ENCODE measurements around the gene USPL1.
"Not testable (repeated sequence)": the region's sequence is repeated elsewhere in the genome, so short reads cannot be mapped to it uniquely, and the experiment has no call there.

The USPL1 gene

DNA sequence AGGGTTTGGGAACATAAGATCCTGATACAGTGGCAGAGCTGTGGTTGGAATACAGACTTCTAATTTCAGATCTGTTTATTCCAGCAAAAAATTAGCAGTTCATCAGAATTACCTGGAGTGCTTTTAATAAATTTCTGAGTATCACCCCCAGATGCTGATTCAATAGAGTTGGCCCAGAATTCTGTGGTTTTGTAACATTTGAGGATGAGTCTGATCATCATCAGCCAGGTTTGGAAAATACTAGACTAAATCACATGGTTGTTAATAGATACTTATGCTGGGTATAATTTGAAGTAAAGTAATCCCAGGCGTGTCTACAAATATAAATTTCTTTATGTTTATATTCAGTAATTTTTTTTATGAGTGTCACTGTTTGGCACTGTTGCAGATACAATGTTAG lies 4.8 kb downstream of the USPL1 start:
- DNase-seq (ENCODE audit: low spot score): no peak
- H3K9me3 Mint-ChIP-seq: no peaks in the 10 kb centered on the region
- no peak overlapping the region for H3K4me3 Mint-ChIP-seq
- H3K36me3 Mint-ChIP-seq (ENCODE audit: low read depth): peaks cover 32% of the 10 kb centered on the region
- H3K4me1 Mint-ChIP-seq (ENCODE audit: low read depth): peaks cover 37% of the 10 kb centered on the region
- H3K27me3 Mint-ChIP-seq (ENCODE audit: low read depth): no peaks in the 10 kb centered on the region
- H3K27ac Mint-ChIP-seq: no peak overlapping the region

DNA sequence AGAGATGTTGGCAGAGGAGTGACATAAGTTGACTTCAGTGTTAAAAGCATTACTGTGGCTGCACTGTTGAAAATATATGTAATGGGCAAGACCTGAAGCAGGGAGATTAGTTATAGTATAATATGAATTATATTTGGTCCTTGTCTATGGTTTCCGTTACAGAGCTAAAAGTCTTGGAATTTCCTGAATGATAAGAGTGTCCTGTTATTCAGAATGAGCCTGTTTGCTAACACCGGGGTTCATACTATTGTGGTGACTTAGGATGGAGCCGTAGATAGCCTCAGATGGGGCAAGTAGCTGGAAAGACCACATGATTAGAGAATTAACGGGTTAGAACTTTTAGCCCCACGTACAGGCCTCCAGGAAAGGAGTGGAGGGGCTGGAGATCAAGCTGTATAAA lies 5.7 kb downstream of the USPL1 start:
- H3K36me3 Mint-ChIP-seq (ENCODE audit: low read depth): peaks cover 36% of the 10 kb centered on the region
- DNase-seq (ENCODE audit: low spot score): no peak
- no peaks in the 10 kb centered on the region for H3K27me3 Mint-ChIP-seq (ENCODE audit: low read depth)
- peaks cover 40% of the 10 kb centered on the region for H3K4me1 Mint-ChIP-seq (ENCODE audit: low read depth)
- H3K27ac Mint-ChIP-seq: no peak overlapping the region
- no peak overlapping the region for H3K4me3 Mint-ChIP-seq
- H3K9me3 Mint-ChIP-seq: no peaks in the 10 kb centered on the region

DNA sequence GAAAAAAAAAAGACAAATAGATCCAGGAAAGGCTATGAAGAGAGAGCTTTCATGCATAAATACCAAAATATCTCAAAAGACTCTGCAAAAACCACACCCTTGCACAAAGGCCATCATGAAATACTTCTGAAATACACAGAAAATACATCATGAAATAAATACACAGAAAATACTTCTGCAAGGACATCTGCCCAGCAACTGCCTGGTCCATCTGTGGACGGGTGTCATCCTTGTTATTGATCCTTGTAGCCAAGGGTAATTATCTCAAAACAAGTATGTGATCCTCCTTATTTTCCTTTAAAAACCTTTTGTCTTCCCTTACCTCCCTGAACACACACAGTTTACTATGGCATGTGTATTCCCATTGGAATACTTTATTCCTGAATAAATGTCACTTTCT lies 6.9 kb downstream of the USPL1 start:
- Mint-ChIP-seq H3K36me3 (ENCODE audit: low read depth) (peaks cover 45% of the 10 kb centered on the region), H3K27me3 (ENCODE audit: low read depth) (no peaks in the 10 kb centered on the region), H3K27ac (peak overlapping the region; percentile 14), H3K4me1 (ENCODE audit: low read depth) (peaks cover 47% of the 10 kb centered on the region), H3K4me3 (no peak overlapping the region), H3K9me3 (no peaks in the 10 kb centered on the region)
- no peak for DNase-seq (ENCODE audit: low spot score)

DNA sequence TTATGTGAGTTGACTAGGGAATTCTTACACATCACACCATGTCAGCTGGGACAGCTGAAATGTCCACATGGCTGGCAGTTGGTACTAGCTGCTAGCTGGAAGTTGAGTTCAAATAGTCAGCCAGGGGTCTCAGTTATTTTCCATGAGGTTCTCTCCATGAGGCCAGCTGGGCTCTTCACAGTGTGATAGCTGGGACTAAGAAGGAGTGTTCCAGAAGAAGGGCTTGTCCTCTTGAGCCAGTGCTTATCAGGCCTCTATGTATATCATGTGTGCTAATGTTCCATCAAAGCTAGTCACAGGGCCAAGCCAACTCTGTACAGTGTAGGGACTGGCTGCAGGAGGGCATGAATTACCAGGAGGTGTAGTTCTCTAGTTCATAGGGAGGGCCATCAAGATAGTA lies 11.8 kb downstream of the USPL1 start:
- H3K27ac Mint-ChIP-seq: no peak overlapping the region
- no peaks in the 10 kb centered on the region for H3K27me3 Mint-ChIP-seq (ENCODE audit: low read depth)
- H3K4me3 Mint-ChIP-seq: no peak overlapping the region
- no peak for DNase-seq (ENCODE audit: low spot score)
- H3K36me3 Mint-ChIP-seq (ENCODE audit: low read depth): peaks cover 54% of the 10 kb centered on the region
- peaks cover 28% of the 10 kb centered on the region for H3K4me1 Mint-ChIP-seq (ENCODE audit: low read depth)
- H3K9me3 Mint-ChIP-seq: peaks cover 3% of the 10 kb centered on the region

DNA sequence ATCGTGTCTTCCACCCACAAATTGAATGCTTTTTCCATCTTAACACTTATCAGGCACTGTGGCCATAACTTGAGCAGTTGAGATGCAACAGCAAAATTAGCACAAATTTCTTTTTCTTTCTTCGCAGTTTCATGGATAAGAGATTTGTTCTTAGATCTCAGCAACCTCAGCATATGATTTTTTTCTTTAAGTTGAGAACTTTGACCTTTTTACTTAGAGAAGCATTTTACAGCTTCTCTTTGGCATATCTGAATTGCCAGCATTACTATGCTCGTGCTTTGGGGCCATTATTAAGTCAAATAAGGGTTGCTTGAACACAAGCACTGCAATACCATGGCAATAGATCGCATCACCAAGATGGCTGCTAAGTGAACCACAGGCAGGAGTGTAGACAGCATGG lies 16.1 kb downstream of the USPL1 start:
- no peak overlapping the region for H3K4me3 Mint-ChIP-seq
- peaks cover 22% of the 10 kb centered on the region for H3K4me1 Mint-ChIP-seq (ENCODE audit: low read depth)
- no peak overlapping the region for H3K27ac Mint-ChIP-seq
- peaks cover 3% of the 10 kb centered on the region for H3K9me3 Mint-ChIP-seq
- H3K27me3 Mint-ChIP-seq (ENCODE audit: low read depth): no peaks in the 10 kb centered on the region
- peaks cover 66% of the 10 kb centered on the region for H3K36me3 Mint-ChIP-seq (ENCODE audit: low read depth)
- DNase-seq (ENCODE audit: low spot score): no peak

DNA sequence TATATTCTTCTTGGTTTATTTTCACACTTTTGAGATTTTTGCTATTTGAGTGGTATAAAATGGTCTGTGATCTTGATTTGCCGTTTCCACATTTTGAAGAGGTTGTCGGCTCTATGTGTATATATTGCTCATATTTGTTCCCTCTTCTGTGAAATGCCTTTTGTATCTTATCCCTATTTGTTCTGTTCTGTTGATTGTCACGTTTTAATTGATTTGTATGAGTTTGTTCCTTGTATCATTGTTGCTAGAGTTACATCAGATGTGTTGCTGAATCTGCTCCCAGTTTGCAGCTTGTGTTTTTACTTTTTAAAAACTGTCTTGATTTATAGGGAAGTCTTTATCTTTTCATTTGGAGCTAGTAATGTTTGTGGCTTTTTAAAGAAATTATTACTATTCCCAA lies 17.1 kb downstream of the USPL1 start:
- no peak for DNase-seq (ENCODE audit: low spot score)
- Mint-ChIP-seq H3K4me1 (ENCODE audit: low read depth) (peaks cover 18% of the 10 kb centered on the region), H3K9me3 (peaks cover 3% of the 10 kb centered on the region), H3K36me3 (ENCODE audit: low read depth) (peaks cover 65% of the 10 kb centered on the region), H3K27me3 (ENCODE audit: low read depth) (no peaks in the 10 kb centered on the region), H3K27ac (no peak overlapping the region), H3K4me3 (no peak overlapping the region)

DNA sequence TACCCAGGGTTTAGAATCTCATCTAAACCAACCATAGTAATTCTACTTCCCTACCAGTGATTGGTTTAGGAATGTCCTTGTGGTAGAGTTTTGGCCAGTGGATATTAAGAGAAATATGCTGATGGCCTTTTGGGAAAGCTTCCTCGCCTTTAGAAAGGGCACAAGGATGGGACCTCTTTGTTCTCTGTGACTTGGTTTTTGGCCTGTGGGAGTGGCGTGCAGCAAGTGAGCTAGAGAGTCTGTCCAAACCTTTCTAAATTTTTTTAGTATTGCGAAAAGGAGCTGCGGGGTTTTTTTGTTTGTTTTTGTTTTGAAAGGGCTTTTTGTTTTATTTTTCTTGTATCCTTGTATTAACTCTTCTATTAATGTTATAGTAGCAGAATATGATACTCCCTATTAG lies 20.6 kb downstream of the USPL1 start:
- Mint-ChIP-seq H3K27ac (no peak overlapping the region), H3K4me3 (no peak overlapping the region), H3K36me3 (ENCODE audit: low read depth) (peaks cover 65% of the 10 kb centered on the region), H3K4me1 (ENCODE audit: low read depth) (peaks cover 18% of the 10 kb centered on the region), H3K27me3 (ENCODE audit: low read depth) (no peaks in the 10 kb centered on the region), H3K9me3 (peaks cover 3% of the 10 kb centered on the region)
- no peak for DNase-seq (ENCODE audit: low spot score)

DNA sequence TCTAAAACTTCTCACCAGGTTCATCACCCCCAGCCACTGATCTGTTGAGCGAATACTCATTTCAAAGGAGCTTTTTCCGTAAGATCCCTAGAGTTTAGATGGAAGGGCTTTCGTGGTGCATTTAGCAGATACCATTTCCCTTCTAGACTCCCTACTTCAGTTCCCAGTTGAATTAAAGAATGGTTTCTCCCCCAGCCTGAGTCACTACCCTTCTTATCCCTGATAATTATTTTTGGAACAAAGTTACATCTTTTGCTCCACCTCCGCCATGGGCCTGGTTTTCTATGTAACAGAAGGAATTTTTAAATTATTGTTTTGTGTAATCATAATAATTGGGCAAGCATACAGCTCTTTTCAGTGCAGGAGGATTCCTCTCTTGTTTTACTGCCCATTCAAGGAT lies 22.0 kb downstream of the USPL1 start:
- Mint-ChIP-seq H3K27me3 (ENCODE audit: low read depth) (no peaks in the 10 kb centered on the region), H3K36me3 (ENCODE audit: low read depth) (peaks cover 59% of the 10 kb centered on the region), H3K4me1 (ENCODE audit: low read depth) (peaks cover 18% of the 10 kb centered on the region), H3K4me3 (no peak overlapping the region), H3K9me3 (no peaks in the 10 kb centered on the region), H3K27ac (no peak overlapping the region)
- DNase-seq (ENCODE audit: low spot score): no peak

DNA sequence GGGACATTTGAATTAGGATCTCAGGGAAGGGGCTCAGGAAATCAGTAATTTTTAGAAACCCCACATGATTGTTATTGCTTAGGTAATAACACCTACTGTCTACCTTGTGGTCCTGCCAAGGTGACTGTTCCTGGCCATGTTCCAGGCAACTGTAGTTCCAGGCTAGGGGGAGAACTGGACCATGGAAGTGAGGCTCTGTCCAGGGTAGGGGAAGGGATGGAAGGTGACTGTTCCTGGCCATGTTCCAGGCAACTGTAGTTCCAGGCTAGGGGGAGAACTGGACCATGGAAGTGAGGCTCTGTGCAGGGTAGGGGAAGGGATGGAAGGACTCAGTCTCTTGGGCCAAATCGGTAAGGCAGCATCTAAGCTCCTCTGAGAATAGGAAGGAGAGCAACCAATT lies 23.5 kb downstream of the USPL1 start:
- peaks cover 14% of the 10 kb centered on the region for H3K4me1 Mint-ChIP-seq (ENCODE audit: low read depth)
- peaks cover 57% of the 10 kb centered on the region for H3K36me3 Mint-ChIP-seq (ENCODE audit: low read depth)
- H3K4me3 Mint-ChIP-seq; H3K27ac Mint-ChIP-seq; H3K9me3 Mint-ChIP-seq; H3K27me3 Mint-ChIP-seq (ENCODE audit: low read depth); DNase-seq (ENCODE audit: low spot score): not testable (repeated sequence)

DNA sequence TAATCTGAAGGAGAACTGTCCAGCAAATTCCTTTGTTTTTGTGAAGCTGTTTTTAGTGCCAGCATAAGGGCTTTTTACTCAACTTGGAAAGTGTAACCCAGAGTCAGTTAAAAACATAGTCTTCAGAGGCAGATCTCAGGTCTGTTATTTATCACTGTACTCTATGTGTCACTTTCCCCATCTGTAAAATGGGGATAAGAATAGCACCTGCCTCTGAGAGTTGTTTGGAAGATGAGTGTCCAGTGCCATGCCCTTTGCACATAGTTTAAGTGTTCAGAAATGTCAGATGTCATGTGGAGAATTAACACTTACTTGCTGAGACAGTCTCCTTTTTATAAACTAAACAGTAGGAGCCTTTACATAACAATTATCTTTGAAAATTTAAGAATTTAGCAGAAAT lies 27.9 kb downstream of the USPL1 start:
- no peak for DNase-seq (ENCODE audit: low spot score)
- peaks cover 18% of the 10 kb centered on the region for H3K4me1 Mint-ChIP-seq (ENCODE audit: low read depth)
- H3K36me3 Mint-ChIP-seq (ENCODE audit: low read depth): peaks cover 69% of the 10 kb centered on the region
- H3K9me3 Mint-ChIP-seq: no peaks in the 10 kb centered on the region
- H3K4me3 Mint-ChIP-seq: no peak overlapping the region
- no peaks in the 10 kb centered on the region for H3K27me3 Mint-ChIP-seq (ENCODE audit: low read depth)
- no peak overlapping the region for H3K27ac Mint-ChIP-seq

DNA sequence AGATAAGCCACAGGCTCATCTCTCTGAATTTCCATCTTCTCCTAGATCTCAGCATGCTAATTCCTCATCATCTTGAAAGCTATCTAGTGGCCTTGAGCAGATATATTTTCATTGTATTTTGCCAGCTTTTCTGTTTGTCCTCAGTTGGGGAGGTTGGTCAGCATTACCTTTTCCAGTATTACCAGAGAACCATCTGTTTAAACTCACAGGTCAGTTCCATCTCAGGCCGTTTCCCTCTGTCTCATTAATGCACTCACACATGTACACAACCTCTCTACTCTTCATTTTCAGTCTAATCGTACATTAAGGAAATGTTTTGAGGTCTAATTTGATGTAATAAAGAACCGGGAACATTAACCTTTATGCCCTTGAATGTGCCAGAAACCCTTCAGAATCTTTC lies 29.7 kb downstream of the USPL1 start:
- Mint-ChIP-seq H3K9me3 (no peaks in the 10 kb centered on the region), H3K4me3 (no peak overlapping the region), H3K27me3 (ENCODE audit: low read depth) (no peaks in the 10 kb centered on the region), H3K27ac (no peak overlapping the region), H3K4me1 (ENCODE audit: low read depth) (peaks cover 23% of the 10 kb centered on the region), H3K36me3 (ENCODE audit: low read depth) (peaks cover 70% of the 10 kb centered on the region)
- no peak for DNase-seq (ENCODE audit: low spot score)

DNA sequence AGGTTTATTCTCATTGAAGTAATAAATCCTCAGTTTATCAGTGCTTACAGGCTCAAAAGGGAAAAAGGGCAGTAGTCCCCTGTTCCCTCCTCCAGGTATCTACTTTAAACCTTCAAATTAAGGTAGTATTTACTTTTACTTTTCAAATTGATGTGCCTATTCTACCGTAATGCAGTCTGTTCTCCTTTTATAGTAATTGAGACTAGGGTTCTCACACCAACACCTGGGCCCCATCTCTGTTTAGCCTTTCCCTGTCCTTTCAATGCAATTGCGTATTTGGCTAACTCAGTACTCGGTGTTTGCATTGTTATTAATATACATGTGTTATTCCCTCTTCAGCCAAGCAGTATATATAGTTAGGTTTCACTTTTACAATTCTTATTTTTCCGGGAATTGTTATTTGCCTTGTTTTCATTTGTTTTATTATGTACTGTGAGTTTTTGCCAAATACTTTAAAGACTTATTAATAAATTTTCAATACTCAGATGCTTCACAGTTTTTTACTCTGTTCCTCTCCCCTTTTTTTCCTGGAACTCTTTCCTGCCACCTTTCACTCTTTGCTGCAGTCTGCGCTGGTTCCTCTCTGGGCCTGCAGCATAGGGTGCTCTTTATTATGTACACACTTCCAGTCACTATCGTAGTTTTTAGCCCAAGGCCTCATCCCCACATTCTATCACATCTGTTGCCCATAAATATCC lies 30.3 kb downstream of the USPL1 start:
- Mint-ChIP-seq H3K9me3 (no peaks in the 10 kb centered on the region), H3K4me3 (no peak overlapping the region), H3K27me3 (ENCODE audit: low read depth) (no peaks in the 10 kb centered on the region), H3K36me3 (ENCODE audit: low read depth) (peaks cover 69% of the 10 kb centered on the region), H3K4me1 (ENCODE audit: low read depth) (peaks cover 26% of the 10 kb centered on the region), H3K27ac (no peak overlapping the region)
- DNase-seq (ENCODE audit: low spot score): no peak

DNA sequence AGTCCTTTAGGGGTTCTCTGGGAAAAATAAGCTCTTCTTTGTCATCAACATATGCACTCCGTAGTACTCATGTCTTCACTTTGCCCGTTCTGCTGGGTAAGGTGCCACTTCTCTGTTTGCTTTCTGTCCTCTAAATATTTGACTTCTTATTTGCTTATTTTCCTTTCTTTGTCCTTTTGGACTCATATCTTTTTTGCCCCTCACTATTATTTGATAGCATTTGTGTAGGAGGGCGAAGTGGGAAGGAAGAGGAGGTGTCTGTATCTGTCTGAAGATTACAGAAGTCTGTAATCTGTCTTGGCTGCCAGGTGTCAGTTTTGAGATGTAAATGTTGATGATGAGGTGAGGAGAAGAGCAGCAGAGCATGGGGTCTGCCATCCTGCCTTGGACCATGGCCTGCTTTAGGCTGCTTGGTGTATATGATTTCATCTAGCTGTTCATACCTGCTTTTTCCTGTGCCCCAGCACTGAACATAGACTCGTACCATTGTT lies 30.8 kb downstream of the USPL1 start:
- H3K27ac Mint-ChIP-seq: peak overlapping the region; percentile 4
- H3K4me1 Mint-ChIP-seq (ENCODE audit: low read depth): peaks cover 31% of the 10 kb centered on the region
- no peak overlapping the region for H3K4me3 Mint-ChIP-seq
- H3K9me3 Mint-ChIP-seq: no peaks in the 10 kb centered on the region
- no peaks in the 10 kb centered on the region for H3K27me3 Mint-ChIP-seq (ENCODE audit: low read depth)
- peaks cover 71% of the 10 kb centered on the region for H3K36me3 Mint-ChIP-seq (ENCODE audit: low read depth)
- no peak for DNase-seq (ENCODE audit: low spot score)

DNA sequence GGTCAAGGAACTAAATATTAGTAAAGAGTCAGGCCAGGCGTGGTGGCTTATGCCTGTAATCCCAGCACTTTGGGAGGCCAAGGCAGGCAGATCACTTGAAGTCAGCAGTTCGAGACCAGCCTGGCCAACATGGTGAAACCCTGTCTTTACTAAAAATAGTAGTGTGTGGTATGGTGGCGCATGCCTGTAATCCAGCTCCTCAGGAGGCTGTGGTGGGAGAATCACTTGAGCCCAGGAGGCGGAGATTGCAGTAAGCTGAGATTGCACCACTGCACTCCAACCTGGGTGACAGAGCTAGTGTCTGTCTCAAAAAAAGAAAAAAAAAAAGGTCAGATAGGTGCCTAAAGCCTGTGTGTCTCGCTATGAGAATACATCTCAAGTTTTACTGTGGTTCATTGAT lies 33.9 kb downstream of the USPL1 start:
- not testable (repeated sequence) for H3K4me3 Mint-ChIP-seq; H3K27ac Mint-ChIP-seq; H3K27me3 Mint-ChIP-seq (ENCODE audit: low read depth); H3K9me3 Mint-ChIP-seq; DNase-seq (ENCODE audit: low spot score)
- Mint-ChIP-seq H3K4me1 (ENCODE audit: low read depth) (peaks cover 44% of the 10 kb centered on the region), H3K36me3 (ENCODE audit: low read depth) (peaks cover 76% of the 10 kb centered on the region)

DNA sequence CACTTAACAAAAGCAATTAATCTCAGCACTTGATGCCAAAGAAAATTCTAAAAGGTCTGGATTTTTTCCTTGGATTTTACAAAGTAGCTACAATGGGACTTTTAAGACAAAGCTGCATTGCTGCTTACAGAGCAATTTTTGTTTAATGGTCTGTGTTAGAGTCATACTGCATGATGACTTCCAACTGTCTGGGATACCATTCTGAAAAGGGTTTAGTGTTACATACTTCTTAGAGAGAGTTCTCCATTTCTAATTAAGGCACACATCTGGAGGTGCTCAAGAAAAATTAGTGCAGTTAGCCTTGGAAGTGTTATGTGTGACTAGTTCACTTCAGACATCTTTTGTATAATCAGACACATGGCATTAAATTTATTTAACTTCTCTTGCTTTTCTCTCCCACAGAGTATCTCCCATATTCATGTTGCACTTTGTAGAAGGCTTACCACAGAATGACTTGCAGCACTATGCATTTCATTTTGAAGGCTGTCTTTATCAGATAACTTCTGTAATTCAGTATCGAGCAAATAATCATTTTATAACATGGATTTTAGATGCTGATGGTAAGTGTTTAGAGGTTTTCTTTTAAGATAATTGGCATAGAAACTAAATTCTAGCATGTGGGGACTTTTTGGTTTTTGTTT lies 35.1 kb downstream of the USPL1 start:
- no peak for DNase-seq (ENCODE audit: low spot score)
- peaks cover 78% of the 10 kb centered on the region for H3K36me3 Mint-ChIP-seq (ENCODE audit: low read depth)
- no peak overlapping the region for H3K27ac Mint-ChIP-seq
- no peaks in the 10 kb centered on the region for H3K9me3 Mint-ChIP-seq
- H3K4me1 Mint-ChIP-seq (ENCODE audit: low read depth): peaks cover 43% of the 10 kb centered on the region
- H3K4me3 Mint-ChIP-seq: no peak overlapping the region
- no peaks in the 10 kb centered on the region for H3K27me3 Mint-ChIP-seq (ENCODE audit: low read depth)

Measured in T-helper 2 cell treated with Interferon-gamma antibody and Interleukin-4, amounts not matched to agents 5 μg/mL and 100 μg/mL, for 36 hours (primary cell).